Hypothalamus (tissue), 51 donors: ENCODE results near the gene ZMAT5.

Experiments
- DNase-seq, 51 donors: peaks; one replicate each; lab custom pipeline; 2025; lab: John Stamatoyannopoulos, UW

Gene ZMAT5, protein sequence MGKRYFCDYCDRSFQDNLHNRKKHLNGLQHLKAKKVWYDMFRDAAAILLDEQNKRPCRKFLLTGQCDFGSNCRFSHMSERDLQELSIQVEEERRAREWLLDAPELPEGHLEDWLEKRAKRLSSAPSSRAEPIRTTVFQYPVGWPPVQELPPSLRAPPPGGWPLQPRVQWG

DNA sequence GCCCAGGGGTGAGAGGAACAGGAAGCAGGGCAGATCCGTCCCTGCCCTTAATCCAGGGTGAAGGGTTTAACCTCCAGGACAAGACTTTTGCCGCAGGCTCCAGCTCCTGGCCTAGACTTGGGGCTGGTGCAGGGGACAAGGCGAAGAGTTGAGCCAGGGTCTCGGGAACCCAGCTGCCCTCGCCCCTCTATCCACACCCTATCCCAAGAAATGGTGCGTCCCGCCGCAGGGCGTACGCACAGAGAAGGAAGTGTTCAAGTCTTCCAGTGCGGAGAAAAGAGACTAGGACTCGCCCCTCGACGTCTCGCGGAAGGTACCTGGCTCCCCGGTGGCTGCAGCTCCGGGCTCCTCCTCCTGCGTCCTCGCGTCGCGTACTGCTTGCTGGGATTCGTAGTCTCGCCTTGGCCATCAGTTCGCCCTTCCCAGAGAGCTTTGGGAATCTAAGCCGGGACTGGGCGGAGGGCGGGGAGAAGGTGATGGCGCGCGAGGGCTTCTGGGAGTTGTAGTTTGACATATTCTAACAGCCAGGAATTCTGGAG is at the start of gene ZMAT5:
TSS of gene ZMAT5 (minus strand) at position 376 of the 539 bp plus-strand sequence. CDS start 18,463 bp downstream, outside the sequence.
- DNase-seq: peak; percentile 39 to 99 (median 89)

DNA sequence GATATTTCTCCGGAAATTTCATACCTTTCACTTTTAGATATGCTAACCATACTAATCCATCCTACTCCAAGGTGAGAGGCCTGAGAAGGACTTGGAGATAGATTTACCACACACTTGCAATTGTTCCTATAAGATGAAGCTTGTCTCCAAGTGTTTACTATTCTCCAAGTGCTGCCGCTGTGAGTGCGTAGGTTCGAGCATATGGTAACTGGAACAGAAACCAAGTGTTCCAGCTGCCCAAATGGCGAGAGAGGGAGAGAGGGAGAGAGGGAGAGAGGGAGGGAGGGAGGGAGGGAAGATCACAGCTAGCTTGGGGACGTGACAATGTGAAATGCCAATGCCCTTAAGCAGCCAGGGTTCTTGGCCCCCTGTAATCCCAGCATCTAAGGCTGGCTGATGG is 49.7 kb upstream of the ZMAT5 start:
- DNase-seq: no peak

DNA sequence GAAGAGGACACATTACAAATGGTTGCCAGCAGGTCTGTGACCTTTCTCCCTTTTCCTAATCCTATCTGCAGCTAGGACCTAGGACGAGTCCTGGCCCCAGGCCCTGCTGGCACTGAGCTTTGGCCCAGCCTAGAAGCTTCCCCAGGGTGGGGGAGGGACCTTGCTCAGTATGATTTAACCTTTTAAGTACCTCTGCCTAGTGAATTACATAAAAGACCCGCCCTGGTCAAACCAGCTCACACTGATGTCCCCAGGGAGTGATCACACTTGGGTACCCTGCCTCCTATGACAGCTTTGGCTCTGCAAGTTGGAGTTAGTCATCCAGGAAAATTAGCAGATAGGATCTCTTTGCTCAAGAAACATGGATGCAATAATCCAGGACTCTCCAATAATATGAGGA is 49.3 kb upstream of the ZMAT5 start:
- DNase-seq: peak in 6 of 51 donors; percentile 10 to 14 (median 12)

DNA sequence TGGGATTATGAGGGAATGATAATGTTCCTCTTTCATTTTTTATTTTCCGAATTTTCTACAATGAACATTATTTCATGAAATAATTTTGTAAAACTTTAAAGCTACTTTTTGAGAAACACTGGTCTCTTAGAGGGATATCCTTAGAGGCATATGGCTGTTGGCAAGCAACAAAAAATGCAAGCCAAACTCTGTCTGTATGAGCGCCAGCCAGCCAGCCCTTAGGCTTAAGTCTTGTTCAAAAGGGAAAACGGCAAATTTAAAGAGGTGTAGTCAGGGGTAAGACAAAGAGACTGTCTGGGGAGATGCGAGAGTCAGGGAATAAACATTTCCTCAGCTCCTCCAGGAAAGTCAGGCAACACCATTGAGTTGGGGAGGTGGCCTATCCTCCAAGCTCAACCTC is 48.8 kb upstream of the ZMAT5 start:
- no peak for DNase-seq

DNA sequence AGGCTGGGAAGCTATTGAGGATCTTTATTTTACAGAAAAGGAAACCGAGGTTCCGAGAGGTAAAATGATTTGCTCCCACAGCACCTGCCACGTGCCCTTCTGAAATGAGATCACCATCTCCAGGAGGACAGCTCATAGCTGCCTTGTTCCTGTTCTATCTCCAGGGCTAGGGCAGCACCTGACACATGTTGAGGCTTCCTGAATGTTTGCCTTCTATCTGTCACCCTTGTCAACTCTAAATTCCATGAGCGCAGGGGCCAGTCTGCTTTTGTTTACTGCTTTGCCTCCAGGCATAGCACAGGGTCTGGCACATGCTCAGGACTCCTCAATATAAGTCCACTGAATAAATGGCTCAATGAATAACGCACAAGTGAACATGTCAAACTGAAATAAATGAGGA is 47.2 kb upstream of the ZMAT5 start:
- DNase-seq: no peak

DNA sequence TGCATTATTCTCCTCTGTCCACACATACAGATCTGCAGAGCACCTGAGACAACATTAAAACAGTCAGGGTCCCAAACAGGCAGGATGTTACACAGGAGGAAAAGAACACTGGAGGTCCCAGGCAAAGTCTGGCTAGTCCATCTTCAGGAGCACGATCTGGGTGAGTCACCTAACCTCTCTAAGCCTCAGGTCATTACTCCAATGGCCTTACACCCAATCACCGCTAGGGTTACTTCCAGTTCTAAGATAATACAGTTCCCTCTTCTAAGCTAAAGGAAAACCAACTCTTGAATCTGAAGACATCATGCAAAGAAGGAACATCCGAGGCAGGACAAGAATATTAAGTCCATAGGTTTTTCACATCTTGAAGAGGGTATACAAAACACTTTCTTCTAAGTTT is 46.8 kb upstream of the ZMAT5 start:
- DNase-seq: no peak

DNA sequence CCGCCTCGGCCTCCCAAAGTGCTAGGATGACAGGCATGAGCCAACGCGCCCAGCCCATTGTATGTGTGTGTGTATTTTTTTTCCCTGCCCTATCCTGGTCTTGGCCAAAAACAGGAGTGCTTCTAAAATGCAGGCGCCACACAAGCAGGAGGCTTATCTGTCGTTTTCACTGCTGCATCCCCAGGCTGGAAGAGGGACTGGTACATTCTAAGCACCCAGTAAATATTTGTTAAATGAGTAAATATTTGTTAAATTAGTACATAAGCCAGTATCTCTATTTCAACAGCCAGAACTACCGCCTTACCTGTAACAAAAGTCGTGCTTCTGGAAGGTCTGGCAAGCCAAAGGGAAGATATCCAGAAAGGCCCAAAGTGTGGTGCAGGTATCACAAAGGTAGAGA is 46.3 kb upstream of the ZMAT5 start:
- no peak for DNase-seq

DNA sequence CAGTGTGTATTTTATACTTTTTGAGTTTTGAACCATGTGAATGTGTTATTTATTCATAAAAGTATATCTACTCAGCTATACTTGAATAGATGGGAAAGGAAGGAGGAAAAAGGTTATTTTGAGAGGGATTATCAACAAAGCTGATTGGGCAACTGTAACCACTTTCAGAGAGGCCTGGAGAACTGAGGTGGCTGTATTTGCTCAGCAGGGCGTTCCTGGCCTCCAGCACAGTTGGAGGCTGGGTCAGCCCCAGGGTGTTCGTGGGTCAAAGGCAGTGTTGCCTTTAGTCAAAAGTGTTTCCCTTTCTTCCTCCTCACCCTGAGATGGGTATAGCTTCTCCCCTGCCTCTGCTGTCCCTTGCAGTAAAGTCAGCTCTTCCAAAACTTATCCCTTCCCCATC is 44.6 kb upstream of the ZMAT5 start:
- no peak for DNase-seq

DNA sequence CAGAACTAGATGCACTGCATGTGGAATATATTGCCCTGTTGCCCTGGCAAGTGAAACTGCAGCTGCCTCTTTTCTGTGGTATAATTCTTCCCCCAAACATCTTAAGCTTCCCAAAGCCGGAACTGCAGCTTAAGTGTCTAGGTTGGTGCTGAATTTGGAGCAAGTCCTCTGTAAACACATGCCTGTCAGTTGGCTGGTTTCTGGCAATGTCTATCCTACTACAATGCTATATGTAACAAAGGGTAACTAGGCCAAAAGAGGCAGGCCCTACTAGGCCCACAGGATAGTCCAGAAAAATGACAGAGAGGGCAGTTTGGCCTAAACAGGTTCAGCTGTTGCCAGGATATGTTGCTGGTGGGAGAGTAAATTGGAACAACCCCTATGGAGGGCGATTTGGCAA is 43.4 kb upstream of the ZMAT5 start:
- DNase-seq: no peak

DNA sequence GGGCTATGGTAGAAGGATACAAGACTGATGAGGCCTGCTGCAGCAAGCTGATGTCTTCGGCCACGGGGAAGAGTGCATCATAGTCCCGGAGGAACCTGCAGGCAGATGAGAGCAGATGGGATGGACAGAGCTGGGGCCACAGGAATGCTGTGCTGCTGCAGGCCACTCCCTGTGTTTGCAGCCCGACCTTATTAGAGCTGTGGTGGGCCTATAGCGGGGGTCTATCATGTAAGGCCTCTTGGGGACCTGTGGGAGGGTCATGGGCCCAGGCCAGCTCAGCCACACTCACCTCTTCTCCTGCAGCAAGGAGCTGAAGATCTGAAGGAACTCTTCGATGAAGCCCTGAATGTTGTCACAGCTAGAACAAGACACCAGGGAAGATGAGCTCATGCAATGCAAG is 39.4 kb upstream of the ZMAT5 start:
- DNase-seq: no peak

DNA sequence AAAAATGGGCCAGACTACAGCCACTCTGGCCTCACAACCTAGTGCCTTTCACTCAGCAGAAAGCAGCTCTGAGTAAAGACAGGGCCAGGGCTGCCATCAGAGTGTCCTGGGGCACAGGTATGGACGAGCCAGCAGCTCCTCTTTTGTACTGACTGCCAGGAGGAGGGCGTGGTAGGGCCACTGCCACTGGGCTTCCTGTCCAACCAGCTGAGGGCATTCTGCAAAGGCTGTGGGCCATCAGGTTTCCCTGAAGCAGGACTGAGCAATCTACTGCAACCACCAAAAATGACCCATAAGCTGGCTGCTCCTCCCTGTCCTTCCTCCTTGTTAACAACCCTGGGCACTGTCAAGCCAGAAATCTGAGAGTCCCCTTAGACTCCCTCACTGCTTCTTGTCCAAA is 38.2 kb upstream of the ZMAT5 start:
- no peak for DNase-seq

DNA sequence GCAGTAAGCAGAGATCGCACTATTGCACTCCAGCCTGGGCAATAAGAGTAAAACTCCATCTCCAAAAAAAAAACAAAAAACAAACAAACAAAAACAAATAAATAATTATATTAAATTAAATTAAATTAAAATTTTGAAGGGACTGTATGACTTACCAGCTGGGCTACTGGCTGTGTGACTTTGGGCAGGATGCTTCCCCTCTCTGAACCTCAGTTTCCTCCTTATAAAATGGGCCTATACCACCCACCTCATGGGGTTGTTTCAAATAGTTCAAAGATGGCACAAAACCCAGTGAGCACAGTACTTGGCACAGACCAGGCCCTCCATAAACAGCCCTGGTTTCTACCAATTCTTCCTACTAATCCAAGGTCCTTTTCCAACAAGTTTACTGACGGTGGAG is 36.4 kb upstream of the ZMAT5 start:
- no peak for DNase-seq

DNA sequence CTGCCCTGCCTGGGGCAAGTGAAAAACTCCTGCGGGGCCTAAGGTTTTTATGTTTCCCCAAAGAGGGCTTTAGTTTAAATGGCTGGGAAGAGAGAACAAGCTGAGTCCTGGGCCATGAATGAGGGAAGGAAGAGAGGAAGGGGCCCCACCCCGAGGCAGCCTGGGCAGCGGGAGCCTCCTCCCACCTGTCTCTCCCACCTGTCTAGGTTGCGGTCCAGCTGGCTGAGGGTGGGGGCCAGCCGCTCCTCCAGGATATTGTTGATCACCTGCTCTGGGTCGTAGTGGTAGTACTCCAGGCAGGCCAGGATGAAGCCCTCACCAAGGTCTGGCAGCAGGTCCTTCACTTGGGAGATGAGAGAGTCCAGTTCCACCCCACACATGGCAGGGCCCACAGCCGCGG is 35.0 kb upstream of the ZMAT5 start:
- DNase-seq: no peak

DNA sequence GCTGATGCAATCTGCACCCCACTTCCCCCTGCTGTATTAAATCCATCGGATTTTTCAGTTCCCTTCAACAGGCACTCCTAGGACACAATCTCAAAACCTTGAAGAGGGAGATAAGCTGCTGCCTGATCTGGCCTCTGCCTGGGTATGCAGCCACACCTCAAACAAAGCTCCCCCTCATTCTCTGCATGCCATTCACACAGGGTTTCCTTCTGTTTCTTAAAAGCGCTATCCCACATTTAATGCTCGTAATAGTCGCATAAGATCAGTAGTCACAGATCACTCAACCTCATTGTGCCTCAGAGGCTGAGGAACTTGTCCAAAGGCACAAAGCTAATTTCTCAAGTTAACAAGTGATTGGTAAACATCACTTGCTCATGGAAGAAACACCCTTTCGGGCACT is 34.3 kb upstream of the ZMAT5 start:
- DNase-seq: no peak

DNA sequence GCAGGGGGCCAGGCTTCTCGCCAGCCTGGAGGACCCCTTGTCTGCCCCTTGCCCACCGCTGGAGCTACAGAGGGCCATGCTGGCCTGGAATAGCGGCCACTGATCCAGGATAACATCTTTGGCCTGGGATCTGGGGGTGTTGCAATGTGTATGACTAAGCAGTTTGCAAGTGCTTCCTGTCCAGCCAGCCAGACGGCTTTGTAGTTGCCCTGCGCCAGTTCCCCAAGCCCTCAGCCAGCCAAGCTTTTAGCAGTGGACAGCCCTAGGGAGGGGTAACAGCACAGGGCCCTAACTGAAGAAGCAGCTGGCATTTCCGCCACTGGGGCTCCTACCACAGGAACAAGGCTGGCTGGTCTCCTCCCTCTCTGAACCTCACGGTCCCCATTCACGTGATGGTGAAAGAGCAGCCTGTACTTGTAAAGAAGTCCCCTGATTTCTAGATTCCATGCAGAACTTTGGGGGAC is 32.4 kb upstream of the ZMAT5 start:
- DNase-seq: peak in 43 of 51 donors; percentile 18 to 87 (median 59)

DNA sequence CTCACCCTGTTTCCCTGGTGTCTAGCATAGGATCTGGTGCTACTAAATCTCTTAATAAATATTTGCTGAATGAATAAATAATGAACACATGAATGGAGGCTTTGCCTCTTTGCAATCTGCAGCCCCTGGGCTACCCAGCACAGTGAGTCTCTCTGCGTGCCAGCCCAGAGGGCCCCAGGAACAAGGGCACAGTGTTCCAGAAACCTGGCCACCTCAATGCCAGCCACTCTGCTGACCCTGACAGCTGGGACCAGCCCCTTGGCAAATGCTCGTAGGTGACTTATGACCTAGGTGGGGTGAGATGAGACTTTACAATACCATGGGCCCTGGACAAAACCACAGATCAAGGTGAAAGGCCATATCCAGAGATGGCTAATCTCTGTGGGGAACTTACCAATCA is 32.0 kb upstream of the ZMAT5 start:
- peak in 1 of 51 donors; percentile 19 for DNase-seq

DNA sequence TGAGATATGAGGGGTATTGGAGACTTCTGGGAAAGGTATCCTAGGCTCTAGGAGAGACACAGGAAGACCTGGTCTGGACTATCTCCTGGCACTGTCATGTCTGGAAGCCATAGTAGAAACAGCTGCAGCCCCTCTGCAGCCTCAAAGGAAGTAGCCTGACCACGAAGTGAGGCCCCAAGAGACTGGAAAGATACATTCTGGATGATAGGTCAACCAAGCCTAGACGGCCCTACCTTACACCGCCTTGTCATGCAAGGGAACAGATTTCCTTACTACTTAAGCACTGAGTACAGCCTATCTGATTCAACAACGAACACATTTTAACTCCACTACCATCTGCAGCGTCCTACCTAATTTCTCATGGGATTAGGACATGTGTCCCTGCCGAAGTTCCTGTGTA is 31.5 kb upstream of the ZMAT5 start:
- DNase-seq: no peak

DNA sequence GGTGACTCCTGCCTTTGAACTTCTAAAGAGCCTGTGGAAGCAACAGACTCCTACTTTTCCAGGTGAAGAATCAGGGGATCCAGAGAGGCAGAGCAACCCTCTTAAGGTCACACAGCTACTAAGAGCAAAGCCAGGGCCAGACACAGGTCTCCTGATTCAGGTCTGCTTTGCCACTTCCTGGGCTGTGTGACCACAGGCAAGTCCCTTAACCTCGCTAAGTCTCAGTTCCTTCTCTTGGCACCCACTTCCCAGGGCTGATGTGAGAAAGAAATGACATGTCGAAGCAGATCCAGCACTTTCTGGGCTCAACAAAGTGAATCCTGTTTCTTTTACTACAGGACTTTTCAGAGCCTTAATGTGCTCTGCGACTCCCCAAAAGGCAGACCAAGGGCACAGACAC is 30.5 kb upstream of the ZMAT5 start:
- DNase-seq: peak in 12 of 51 donors; percentile 6 to 41 (median 20)

DNA sequence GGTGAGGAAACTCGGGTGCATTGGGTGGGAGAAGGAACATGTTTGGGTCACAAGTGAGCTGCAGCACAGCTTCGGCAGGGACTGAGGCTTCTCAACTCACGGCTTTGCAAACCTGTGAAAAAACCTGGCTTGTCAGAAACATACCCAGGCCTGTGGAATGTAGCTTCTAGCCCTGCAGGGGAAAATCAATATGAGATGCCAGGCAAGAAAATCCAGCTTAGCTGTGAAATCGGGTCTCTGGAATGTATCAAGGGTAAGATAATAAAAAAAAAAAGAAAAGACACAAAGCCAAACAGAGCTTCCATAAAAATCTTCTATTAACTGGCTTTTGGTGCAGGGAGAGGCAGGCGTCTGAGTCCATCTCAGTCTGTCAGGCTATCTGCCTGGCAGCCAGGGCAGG is 28.9 kb upstream of the ZMAT5 start:
- DNase-seq: no peak

DNA sequence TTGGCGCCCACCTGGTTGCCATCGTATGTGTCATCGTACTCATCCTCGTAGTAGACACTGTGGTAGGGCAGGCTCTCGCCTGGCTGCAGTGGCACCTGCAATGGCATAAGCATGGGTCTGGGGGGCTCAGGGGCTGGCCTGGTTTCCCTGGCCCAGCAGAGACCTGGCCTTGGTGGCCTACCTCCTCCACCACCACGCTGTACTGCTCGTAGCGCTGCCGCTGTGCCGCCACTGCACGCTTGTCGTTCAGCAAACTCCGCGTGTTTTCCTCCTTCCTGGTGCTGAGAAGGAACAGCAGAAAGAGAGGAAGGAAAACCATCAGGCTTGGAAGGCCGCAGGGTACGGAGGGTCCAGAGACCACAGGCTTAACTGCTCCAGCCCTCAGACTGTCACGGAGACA is 26.6 kb upstream of the ZMAT5 start:
- DNase-seq: no peak

DNA sequence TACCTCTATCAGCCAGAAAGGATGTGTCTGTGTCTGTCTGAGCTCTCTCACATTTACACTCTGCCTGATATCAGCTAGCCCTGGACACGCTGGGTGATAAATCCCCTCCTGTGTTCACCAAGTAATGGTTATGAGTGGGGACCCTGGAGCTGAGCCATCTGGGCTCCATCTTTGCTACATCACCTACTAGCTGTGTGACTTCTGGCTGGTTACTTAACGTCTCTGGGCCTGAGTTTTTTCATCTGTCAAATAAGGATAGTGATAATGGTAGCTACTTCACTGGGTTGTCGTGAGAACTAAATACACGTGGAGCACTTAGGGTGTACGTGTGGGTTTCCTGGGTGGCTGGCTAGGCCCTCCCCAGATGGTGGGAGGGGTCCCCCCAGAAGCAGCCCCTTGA is 23.3 kb upstream of the ZMAT5 start:
- no peak for DNase-seq

DNA sequence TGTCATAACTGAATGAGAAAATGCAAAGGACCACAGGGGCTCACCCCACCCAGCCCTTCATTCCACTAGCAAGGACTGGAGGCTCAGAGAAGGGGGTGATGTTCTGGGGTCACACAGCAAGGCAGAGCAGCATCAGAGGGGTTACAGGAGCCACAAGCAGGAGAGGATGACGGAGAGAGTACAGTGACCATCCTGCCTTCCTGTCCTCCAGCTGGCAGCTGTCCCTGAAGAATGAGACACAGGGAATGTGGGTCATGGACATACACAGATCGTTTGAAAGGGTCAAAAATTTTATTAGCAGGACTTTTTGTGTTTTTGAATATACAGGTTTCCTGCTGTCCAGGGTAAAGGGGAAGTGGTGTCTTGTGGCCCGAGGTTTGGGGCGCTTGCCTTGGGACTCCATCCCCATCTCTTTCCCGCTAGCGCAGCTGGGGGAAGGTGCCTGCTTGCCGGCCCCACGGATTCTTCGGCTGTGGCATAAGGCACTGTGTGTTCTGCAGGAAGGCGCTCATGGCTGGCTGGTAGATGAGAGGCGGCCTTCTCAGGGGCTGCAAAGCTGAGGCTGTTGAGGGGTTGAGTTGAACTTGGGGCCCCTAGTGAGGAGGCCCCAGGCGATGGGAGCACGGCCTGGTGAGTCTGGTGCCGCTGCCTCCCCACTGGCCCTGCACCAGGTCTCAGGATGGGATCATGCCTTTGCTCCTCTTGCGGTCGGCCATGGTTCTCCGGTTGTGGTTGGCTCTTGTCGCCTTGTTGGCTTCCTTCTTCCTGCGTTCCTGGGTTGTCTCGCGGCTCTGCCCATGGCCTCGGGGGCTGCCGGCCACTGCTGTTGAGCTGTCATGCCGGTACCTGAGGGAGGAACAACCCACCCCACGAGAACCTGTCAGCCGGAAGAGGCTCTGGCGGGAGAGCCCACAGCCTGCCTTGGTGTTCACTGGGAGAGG is 21.8 kb upstream of the ZMAT5 start:
- no peak for DNase-seq
